Measurements from ENCODE around the gene HERC3.

GRCh38 chr4:88573276-88573980 lies 18.9 kb upstream of the HERC3 start:
- TF ChIP-seq GTF2F1 (IDR thresholded peaks at IDR 0.05; ENCODE audit: low read length), result no peak
- no peak for TF ChIP-seq SRF (IDR thresholded peaks at IDR 0.05; ENCODE audit: low read depth, low read length)
